ENCODE results near the gene SPRR4. TPM values are rescaled to one million over a fixed set of nuclear protein-coding genes. Genes with fewer than 3 reads are reported as not detected.
"Not testable (repeated sequence)": the region's sequence is repeated elsewhere in the genome, so short reads cannot be mapped to it uniquely, and the experiment has no call there.

Gene SPRR4
- total RNA-seq, 4 donors from 2014 or later: not detected

- Histone ChIP-seq H3K27me3 (no peaks in the 10 kb centered on the region), H3K27ac (no peak within 1 kb of the TSS), H3K9me3 (no peaks in the 10 kb centered on the region), H3K4me1 (no peaks in the 10 kb centered on the region), H3K36me3 (no peaks in the 10 kb centered on the region), H3K4me3 (no peak within 1 kb of the TSS)
- TF ChIP-seq POLR2A (IDR thresholded peaks at IDR 0.05): no peak
- TF ChIP-seq, protein P1, sequence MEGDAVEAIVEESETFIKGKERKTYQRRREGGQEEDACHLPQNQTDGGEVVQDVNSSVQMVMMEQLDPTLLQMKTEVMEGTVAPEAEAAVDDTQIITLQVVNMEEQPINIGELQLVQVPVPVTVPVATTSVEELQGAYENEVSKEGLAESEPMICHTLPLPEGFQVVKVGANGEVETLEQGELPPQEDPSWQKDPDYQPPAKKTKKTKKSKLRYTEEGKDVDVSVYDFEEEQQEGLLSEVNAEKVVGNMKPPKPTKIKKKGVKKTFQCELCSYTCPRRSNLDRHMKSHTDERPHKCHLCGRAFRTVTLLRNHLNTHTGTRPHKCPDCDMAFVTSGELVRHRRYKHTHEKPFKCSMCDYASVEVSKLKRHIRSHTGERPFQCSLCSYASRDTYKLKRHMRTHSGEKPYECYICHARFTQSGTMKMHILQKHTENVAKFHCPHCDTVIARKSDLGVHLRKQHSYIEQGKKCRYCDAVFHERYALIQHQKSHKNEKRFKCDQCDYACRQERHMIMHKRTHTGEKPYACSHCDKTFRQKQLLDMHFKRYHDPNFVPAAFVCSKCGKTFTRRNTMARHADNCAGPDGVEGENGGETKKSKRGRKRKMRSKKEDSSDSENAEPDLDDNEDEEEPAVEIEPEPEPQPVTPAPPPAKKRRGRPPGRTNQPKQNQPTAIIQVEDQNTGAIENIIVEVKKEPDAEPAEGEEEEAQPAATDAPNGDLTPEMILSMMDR (IDR thresholded peaks at IDR 0.05 in 4 of 5, conservative IDR thresholded peaks at IDR 0.05 in 1 of 5): no peak
- ATAC-seq (no peak), DNase-seq (no peak)
- intact Hi-C loops (cut with DNase I; ENCODE audit: low total_unique reads) (no loop called here), in situ Hi-C loops (cut with MboI; ENCODE audit: low sequenced_read_pairs in 4 of 4) (no loop called here)
Observed at GRCh38 chr1:153001382-153001781, 30.9 kb downstream of the SPRR4 start, which contains the start of gene SPRR3. SPRR3 (plus strand) TSS chr1:153001749; CDS start chr1:153003021, 1,272 bp downstream.

DNA sequence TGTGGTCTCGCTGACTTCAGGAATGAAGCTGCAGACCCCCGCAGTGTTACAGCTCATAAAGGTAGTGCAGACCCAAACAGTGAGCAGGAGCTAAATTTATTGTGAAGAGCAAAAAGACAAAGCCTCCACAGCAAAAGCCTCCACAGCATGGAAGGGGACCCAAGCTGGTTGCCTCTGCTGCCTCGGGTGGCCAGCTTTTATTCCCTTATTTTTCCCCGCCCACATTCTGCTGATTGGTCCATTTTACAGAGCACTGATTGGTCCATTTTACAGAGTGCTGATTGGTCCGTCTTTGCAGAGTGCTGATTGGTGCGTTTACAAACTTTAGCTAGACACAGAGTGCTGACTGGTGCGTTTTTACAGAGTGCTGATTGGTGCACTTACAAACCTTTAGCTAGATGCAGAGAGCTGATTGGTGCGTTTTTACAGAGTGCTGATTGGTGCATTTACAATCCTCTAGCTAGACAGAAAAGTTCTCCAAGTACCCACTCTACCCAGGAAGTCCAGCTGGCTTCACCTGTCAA lies 40.8 kb downstream of the SPRR4 start:
- in situ Hi-C loops (cut with MboI; ENCODE audit: low sequenced_read_pairs in 4 of 4): not testable (repeated sequence)

GRCh38 chr1:153021829-153022228 lies 51.4 kb downstream of the SPRR4 start:
- H3K4me1 ChIP-seq; ATAC-seq; H3K36me3 ChIP-seq; DNase-seq; H3K27ac ChIP-seq; H3K9me3 ChIP-seq; intact Hi-C loops (cut with DNase I; ENCODE audit: low total_unique reads); H3K27me3 ChIP-seq; in situ Hi-C loops (cut with MboI; ENCODE audit: low sequenced_read_pairs in 4 of 4); H3K4me3 ChIP-seq: not testable (repeated sequence)

More for the DNA sequence above, 40.8 kb downstream of the SPRR4 start:
- H3K4me1 ChIP-seq; H3K4me3 ChIP-seq; H3K36me3 ChIP-seq; H3K27me3 ChIP-seq; ATAC-seq; H3K9me3 ChIP-seq; intact Hi-C loops (cut with DNase I; ENCODE audit: low total_unique reads); DNase-seq; H3K27ac ChIP-seq: not testable (repeated sequence)

Other genes with a start within 250 kb of the SPRR4 start
- not detected for gene KPRP, start 212.6 kb upstream of the SPRR4 start, total RNA-seq
- not detected for gene LCE1F, start 195.5 kb upstream of the SPRR4 start, total RNA-seq
- gene LCE1E, start 184.4 kb upstream of the SPRR4 start, total RNA-seq: not detected
- not detected for gene LCE1D, start 173.9 kb upstream of the SPRR4 start, total RNA-seq
- gene LCE1C, start 164.0 kb upstream of the SPRR4 start, total RNA-seq: not detected
- gene LCE1B, start 158.7 kb upstream of the SPRR4 start, total RNA-seq: not detected
- gene LCE1A, start 143.2 kb upstream of the SPRR4 start, total RNA-seq: not detected
- gene LCE6A, start 127.8 kb upstream of the SPRR4 start, total RNA-seq: not detected
- gene LCE7A, start 110.7 kb upstream of the SPRR4 start, total RNA-seq: not detected
- not detected for gene SMCP, start 92.3 kb upstream of the SPRR4 start, total RNA-seq
- gene IVL, start 62.1 kb upstream of the SPRR4 start, total RNA-seq: not detected
- gene SPRR5, start 23.4 kb upstream of the SPRR4 start, total RNA-seq: not detected
- not detected for gene SPRR1A, start 13.4 kb downstream of the SPRR4 start, total RNA-seq
- gene SPRR3, start 31.1 kb downstream of the SPRR4 start, total RNA-seq: not detected
- gene SPRR1B, start 60.6 kb downstream of the SPRR4 start, total RNA-seq: not detected
- gene SPRR2D, start 70.5 kb downstream of the SPRR4 start, total RNA-seq: not detected
- gene SPRR2A, start 86.9 kb downstream of the SPRR4 start, total RNA-seq: not detected
- not detected for gene SPRR2B, start 101.0 kb downstream of the SPRR4 start, total RNA-seq
- not detected for gene SPRR2E, start 123.9 kb downstream of the SPRR4 start, total RNA-seq
- not detected for gene SPRR2F, start 142.9 kb downstream of the SPRR4 start, total RNA-seq
- not detected for gene SPRR2G, start 180.2 kb downstream of the SPRR4 start, total RNA-seq
- not detected for gene LELP1, start 232.8 kb downstream of the SPRR4 start, total RNA-seq
- not detected for gene PRR9, start 246.9 kb downstream of the SPRR4 start, total RNA-seq

Data from gastrocnemius medialis (tissue), 4 donors.